ENCODE data around the gene RHOT2.

DNA sequence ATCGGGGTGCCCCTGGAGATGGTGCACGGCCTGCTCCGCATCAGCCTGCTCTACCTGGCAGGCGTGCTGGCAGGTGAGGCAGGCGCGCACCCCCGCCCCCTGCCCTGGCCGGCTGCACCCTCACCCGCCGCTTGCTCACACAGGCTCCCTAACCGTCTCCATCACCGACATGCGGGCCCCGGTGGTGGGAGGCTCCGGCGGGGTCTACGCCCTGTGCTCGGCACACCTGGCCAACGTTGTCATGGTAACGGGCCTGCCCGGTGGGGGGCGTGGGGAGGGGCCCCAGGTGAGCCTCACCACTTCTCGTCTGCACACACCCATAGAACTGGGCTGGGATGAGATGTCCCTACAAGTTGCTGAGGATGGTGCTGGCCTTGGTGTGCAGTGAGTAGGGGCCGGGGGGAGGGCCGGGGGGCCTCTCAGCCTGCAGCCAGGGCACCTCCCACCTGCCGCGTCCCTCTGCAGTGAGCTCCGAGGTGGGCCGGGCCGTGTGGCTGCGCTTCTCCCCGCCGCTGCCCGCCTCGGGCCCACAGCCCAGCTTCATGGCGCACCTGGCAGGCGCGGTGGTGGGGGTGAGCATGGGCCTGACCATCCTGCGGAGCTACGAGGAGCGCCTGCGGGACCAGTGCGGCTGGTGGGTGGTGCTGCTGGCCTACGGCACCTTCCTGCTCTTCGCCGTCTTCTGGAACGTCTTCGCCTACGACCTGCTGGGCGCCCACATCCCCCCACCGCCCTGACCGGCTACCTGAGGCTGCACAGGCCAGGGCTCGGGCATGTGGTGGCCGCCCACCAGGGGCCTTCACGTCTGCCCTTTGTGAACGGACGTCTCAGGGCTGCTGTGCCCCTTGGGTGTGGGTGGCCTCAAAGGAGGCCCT lies 9.6 kb downstream of the RHOT2 start:
- no peak for TF ChIP-seq HDGF (IDR thresholded peaks at IDR 0.05; ENCODE audit: borderline replicate concordance)
- TF ChIP-seq FOXM1 (IDR thresholded peaks at IDR 0.05; ENCODE audit: borderline replicate concordance): no peak
- TF ChIP-seq ARNT (IDR thresholded peaks at IDR 0.05): no peak
- no peak for TF ChIP-seq SP1 (IDR thresholded peaks at IDR 0.05)
- TF ChIP-seq BHLHE40 (IDR thresholded peaks at IDR 0.05; ENCODE audit: borderline replicate concordance): no peak
- TF ChIP-seq, protein P1, sequence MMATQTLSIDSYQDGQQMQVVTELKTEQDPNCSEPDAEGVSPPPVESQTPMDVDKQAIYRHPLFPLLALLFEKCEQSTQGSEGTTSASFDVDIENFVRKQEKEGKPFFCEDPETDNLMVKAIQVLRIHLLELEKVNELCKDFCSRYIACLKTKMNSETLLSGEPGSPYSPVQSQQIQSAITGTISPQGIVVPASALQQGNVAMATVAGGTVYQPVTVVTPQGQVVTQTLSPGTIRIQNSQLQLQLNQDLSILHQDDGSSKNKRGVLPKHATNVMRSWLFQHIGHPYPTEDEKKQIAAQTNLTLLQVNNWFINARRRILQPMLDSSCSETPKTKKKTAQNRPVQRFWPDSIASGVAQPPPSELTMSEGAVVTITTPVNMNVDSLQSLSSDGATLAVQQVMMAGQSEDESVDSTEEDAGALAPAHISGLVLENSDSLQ (IDR thresholded peaks at IDR 0.05): no peak

Data from HEK293T (cell line).